GM19468 (cell line): ENCODE measurements around the gene LITAFD.
"Not testable (repeated sequence)": the region's sequence is repeated elsewhere in the genome, so short reads cannot be mapped to it uniquely, and the experiment has no call there.

Experiments used
- ATAC-seq: cut with Tn5 transposase; IDR thresholded peaks from one replicate; pipeline ENCODE4 v1.9.1; 2021; ENCODE audit warnings: mild to moderate bottlenecking, moderate library complexity, moderate number of reproducible peaks; ENCODE audit not compliant: unreplicated experiment; ENCODE audit errors: extremely low read depth

The LITAFD gene

DNA sequence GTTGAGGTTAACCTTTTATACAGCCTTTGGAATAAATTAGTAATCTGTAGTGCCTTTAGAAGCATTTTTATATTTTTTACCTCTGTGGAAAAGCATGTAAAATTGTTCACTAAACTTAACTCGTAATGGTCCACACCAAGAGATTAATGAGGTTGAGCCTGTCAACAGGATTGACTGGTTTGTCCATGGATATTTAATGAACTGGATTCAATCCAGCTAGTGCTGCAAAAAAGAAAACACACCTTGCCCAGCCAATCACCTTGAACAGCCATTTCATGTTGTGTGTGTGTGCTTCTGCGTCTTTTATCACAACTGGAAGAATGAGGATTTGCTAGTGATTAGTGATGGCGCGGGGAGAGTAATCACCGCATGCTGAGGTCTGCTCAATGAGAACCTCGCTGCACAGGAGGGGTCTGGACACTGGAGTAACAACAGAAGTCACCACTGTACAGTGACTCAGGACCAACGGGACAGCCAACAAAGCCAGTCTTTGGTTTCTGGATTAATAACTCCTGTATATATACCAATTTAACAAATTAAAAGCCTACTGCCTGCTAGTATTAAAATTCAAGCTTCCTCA lies 33.7 kb downstream of the LITAFD start:
- no peak for ATAC-seq

DNA sequence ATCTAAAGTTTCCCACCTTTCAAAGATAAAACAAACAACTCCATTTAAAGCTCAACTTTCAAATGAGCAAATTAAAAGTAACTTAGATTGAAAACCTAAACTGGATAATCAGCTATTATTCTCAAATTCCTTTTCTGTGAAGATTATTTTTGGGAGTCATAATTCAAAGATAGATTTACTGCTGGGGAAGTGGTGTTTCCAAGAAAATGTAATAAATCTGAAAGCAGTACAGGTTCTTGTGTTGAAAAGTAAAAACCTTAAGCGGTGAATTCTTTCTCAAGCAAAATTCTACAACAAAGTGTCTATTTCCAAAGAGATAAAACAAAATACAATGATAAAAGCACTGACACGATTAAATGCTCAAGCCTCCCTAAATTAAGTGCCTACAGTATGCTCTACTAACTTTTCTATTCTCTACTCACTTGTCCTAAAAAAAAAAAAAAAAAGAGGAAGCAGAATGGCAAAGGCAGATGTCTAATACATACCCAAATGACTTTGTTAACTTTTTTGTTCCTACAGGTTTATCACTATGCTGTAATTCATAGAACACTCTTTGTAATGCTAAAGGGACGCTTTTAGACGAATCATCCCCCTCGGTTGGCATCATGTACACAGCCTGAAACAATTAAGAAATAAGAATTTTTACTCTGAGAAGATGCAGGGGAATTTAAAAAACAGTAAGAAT lies 34.5 kb downstream of the LITAFD start:
- ATAC-seq: no peak

DNA sequence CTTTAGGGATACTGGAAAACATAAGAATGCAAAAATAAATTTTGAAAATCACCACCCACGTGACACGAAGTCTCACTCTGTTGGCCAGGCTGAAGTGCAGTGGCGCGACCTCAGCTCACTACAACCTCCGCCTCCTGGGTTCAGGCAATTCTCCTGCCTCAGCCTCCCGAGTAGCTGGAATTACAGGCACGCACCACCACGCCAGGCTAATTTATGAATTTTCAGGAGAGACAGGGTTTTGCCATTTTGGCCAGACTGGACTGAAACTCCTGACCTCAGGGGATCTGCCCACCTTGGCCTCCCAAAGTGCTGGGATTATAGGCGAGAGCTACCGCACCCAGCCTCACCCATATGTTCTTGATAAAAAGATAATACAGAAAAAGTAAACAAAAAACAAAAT lies 35.2 kb downstream of the LITAFD start:
- not testable (repeated sequence) for ATAC-seq

DNA sequence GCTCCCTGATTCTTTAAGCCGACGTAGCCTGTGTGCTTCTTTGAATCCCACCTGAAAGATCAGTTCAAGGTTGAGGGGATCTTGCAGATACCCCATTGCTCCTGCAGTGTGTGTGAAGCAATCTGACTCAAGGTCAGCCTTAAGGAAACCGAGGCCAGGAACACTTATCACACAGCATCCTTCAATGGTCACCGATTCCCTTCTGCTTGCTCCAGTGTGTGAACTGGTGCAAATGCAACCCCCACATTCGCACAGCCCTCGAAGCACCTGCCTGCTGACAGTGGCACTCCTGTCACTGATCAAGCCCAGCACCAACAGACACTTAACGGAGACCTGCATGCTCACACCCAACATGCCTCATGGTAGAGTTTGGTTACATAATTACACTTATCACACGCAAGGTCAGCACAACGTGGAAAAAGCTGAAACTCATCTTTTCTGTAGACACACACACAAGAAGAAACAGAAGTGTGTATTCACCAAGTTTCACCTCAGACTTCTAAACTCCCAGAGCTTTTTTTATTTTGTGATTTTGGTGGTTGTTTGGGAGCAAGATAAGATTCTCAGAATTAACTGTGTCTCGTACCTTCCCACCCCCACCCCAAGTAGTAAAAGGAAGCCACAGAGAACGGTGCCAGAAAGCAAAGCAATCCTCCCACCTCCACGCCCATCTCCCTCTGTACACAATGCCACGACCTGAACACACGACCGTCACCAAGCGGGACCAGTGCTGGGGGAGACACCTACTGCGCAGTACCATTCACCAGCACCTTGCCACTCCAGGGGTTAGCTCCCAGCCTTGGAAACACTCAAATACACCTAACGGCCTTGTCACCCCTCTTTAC lies 37.2 kb downstream of the LITAFD start:
- ATAC-seq: no peak

DNA sequence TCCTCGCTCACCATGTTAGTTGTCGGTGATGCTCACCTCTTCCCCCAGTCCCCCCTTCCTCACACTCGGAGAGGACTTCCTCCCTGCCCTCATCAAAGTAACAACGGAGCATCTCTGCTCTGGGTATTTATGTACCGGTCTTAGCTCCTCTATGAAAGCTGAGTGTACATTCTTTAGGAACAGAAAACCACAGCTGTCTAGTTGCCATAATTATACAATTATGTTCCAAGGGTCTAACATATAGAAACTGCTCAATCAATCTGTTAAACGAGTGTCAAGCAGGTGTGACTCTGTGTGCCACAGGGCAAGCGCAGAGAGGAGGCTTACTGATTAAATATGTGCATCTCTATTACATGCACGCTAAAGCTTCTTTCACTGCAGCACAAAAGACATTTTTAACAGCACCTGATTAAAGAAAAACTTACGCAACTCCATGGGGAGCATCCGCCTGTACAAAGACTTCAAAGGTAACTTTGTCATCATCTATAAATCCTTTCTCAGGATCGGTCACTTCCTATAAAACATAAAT lies 37.8 kb downstream of the LITAFD start:
- ATAC-seq: no peak

GRCh38 chr16:8920645-8921346 lies 38.6 kb downstream of the LITAFD start:
- ATAC-seq: no peak

DNA sequence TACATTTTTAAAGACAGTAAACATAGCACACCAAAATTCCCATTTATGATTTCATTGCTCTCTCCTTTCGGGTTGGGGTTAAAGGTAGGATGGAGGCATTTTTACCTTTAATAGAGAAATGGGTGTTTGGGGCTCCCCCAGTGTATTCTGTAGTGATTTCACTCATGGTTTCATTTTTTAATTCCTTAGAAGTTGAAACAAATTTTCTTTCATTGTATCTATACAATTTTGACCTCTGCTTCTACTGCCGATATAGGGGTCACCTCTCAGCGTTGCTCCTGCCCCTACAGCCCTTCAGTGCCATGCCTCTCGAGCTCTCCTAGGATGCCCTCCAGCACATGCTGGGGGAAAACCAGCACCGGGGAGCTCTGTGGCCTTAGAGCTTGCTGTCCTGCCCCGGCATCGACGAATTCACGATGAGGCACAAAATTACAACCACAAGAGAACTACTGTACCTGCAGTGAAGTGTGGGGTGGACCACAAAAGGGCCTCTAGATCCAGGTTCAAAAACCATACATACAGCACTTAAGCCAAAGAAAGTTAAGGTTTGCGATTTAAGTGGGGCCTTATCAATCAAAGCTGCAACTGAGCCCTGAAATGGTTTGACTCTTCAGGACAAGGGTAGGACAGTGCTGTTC lies 39.3 kb downstream of the LITAFD start:
- no peak for ATAC-seq

GRCh38 chr16:8923199-8923598 lies 41.0 kb downstream of the LITAFD start:
- no peak for ATAC-seq

DNA sequence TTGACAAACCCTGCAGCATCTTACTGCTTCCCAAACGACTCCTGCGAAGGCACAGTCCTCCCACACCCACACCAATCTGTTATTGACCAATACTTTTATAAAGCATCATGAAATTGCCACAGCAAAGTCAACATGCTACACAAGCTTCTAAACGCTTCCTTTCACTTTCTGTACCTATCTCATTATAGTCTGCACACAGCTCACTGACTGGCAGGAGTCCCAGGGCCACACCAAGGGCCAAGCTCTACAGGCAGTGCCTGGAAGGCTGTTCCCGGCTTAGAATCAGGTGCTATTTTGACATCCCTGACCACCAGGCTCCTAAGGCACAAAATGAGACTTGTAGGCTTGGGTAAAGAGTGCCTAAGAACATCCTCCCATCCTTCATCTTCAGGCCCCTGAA lies 42.1 kb downstream of the LITAFD start:
- no peak for ATAC-seq

GRCh38 chr16:8925455-8925854 lies 43.3 kb downstream of the LITAFD start:
- ATAC-seq: no peak

- no peak for ATAC-seq
Measured at GRCh38 chr16:8926827-8927226, 44.7 kb downstream of the LITAFD start.

DNA sequence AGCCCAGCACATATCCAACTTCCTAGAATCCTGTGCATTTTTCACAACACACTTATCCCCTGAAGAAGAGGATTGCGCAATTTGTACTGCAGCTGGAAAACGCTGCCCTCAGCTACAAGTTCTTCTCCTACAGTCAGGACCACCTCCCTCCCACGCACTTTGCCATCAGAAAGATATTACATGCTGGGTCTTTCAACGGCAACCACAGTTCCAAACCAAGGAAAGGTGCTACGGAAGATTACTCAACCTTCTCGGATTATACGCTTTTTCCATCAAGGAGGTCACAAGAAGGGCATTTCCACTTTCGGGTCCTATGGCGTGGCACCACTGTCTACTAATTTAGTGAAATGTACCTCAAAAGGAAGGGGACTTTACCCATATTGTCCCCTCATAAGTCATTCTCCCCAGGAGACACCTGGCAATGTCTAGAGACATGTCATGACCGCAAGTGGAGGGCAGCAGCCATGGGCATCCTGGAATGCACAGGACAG lies 46.4 kb downstream of the LITAFD start:
- ATAC-seq: no peak

DNA sequence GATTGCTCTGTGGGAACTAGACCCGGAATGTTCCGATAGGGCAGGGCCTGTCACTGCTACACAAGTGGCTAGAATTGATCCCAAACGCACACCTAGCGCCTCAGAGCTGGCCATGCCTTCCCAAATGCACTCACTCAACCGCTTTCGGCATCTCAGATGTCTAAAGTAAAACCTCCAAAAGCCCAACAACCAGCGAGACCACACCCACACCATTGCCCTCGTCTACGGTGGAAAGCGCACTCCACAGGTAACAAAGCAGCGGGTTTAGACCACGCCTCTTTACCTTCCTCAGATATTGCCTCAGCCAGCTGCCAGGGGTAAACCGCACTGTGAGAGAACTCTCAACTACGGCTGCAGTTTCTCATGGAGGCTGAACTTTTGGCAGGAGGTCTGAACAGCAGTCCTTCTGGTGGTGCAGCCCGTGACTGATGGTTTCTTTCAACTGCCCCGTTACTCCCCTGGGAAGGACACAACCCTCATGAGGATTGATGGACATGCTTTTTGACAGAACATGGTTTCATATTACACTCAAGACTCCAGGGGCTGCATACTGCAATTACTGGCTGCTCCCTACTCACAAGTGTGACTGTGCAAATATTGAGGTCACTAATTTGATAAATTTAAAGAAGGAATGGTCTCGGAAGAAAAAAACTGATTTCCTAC lies 47.1 kb downstream of the LITAFD start:
- ATAC-seq: no peak

DNA sequence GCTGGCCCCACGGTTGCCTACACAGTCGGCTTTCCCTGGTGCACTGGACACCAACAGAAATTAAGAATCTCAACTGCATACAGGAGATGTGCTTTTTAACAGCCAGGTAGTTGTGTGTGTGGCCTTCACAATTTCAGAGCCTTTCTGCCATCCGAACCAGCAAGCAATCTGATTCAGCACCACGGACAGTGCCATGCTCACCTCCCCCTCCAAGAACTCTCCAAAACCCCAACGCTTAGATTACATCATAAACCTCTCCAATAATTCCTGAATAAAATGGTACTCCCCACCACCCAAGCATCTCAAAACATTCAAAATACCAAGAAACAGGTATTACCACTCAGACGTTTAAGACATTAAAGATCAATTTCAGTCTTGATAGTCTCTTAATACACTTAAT lies 49.7 kb downstream of the LITAFD start:
- ATAC-seq: no peak

DNA sequence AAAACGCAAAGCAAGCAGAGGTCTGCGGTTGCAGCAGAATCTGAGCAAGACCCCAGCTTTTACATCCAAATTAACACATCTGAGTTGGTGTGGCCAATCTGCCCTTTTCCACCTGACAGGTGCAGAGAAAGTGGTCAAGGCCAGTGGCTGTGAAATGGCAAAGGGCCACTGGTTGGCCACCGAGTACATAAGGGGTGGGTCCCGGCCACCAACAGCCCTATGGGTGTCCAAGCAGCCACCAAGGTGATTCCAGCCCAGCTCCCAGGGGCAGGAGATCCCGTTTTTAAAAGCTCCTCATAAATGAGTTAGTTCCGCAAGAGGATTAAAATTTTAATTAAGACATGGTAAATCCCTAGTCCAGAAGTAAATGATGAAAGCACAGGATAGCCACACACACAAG lies 52.5 kb downstream of the LITAFD start:
- no peak for ATAC-seq
